Measurements from ENCODE around the gene VCP. TPM values are rescaled to one million over a fixed set of nuclear protein-coding genes. Genes with fewer than 3 reads are reported as not detected.

Gene VCP
- total RNA-seq, 1 experiment from 2014 or later: 170 TPM

- intact Hi-C loops (cut with micrococcal nuclease): no loop called here
- POLR2A ChIA-PET: no interaction called here
- H3K9me3 ChIP-seq (ENCODE audit: control insufficient read depth in 1 of 2, insufficient read depth in 1 of 2, low read depth in 1 of 2, low read length in 2 of 2): no peaks in the 10 kb centered on the region
- ATAC-seq (no peak), DNase-seq (ENCODE audit: low read depth, low spot score) (no peak)
- H3K27me3 ChIP-seq (ENCODE audit: insufficient read depth, low read length): no peaks in the 10 kb centered on the region
- CTCF ChIA-PET: no interaction called here
- H3K79me2 ChIP-seq (ENCODE audit: insufficient read depth, low read length): peaks cover 16% of the 10 kb centered on the region
- no peak overlapping the region for H3K9ac ChIP-seq (ENCODE audit: low read length)
- peaks cover 14 to 37% of the 10 kb centered on the region in 2 experiments for H3K4me1 ChIP-seq (ENCODE audit: control insufficient read depth in 1 of 2, insufficient read depth in 2 of 2, low read length in 2 of 2)
- H2AFZ ChIP-seq (ENCODE audit: low read depth, low read length, poor library complexity, severe bottlenecking): no peak overlapping the region
- no peaks in the 10 kb centered on the region for H4K20me1 ChIP-seq (ENCODE audit: insufficient read depth)
- H3K9me2 ChIP-seq (ENCODE audit: insufficient read depth): no peaks in the 10 kb centered on the region
- no peak overlapping the region for H3K4me2 ChIP-seq (ENCODE audit: low read length)
- no TSS peak for BruUV-seq (replicated peaks)
- H3K27ac ChIP-seq (ENCODE audit: low read depth, low read length): no peak overlapping the region
- H3K36me3 ChIP-seq (ENCODE audit: control insufficient read depth in 1 of 2, insufficient read depth in 2 of 2, low read length in 2 of 2): peaks cover 3 to 4% of the 10 kb centered on the region in 2 experiments; a peak in 3 of 4 replicates
- RAD21 ChIA-PET (ENCODE audit: low non-redundant PET in 1 of 2, low total read pairs in 2 of 2, uncharacterized antibody in 2 of 2, unreplicated experiment in 2 of 2): no interaction called here
- TF ChIP-seq FOSL1 (IDR thresholded peaks at IDR 0.05; ENCODE audit: low read depth) (no peak), MAX (IDR thresholded peaks at IDR 0.05) (no peak), ELF1 (IDR thresholded peaks at IDR 0.05; ENCODE audit: borderline replicate concordance, low read depth) (no peak), CBX3 (IDR thresholded peaks at IDR 0.05; ENCODE audit: low read depth) (no peak), POLR2A (IDR thresholded peaks at IDR 0.05; ENCODE audit: borderline replicate concordance, extremely low read depth, insufficient read depth, insufficient read length) (no peak), ZFX (IDR thresholded peaks at IDR 0.05) (no peak), CTCF (IDR thresholded peaks at IDR 0.05 in 2 of 3, conservative IDR thresholded peaks at IDR 0.05 in 1 of 3; ENCODE audit: borderline replicate concordance in 1 of 3, insufficient read depth in 1 of 3, low read depth in 2 of 3, low read length in 2 of 3) (no peak), YY1 (IDR thresholded peaks at IDR 0.05; ENCODE audit: extremely low read depth, insufficient replicate concordance, low read depth, low read length) (no peak), JUND (IDR thresholded peaks at IDR 0.05) (no peak)
- TF ChIP-seq, protein P1, sequence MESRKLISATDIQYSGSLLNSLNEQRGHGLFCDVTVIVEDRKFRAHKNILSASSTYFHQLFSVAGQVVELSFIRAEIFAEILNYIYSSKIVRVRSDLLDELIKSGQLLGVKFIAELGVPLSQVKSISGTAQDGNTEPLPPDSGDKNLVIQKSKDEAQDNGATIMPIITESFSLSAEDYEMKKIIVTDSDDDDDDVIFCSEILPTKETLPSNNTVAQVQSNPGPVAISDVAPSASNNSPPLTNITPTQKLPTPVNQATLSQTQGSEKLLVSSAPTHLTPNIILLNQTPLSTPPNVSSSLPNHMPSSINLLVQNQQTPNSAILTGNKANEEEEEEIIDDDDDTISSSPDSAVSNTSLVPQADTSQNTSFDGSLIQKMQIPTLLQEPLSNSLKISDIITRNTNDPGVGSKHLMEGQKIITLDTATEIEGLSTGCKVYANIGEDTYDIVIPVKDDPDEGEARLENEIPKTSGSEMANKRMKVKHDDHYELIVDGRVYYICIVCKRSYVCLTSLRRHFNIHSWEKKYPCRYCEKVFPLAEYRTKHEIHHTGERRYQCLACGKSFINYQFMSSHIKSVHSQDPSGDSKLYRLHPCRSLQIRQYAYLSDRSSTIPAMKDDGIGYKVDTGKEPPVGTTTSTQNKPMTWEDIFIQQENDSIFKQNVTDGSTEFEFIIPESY (IDR thresholded peaks at IDR 0.05; ENCODE audit: extremely low read depth, insufficient replicate concordance, low read length): no peak
- no peak overlapping the region for H3K4me3 ChIP-seq (replicated peaks in 1 of 2; ENCODE audit: low read depth in 1 of 2, low read length in 2 of 2)
Observed at GRCh38 chr9:35106343-35106730, 33.9 kb upstream of the VCP start.
